ENCODE results near the gene LEUTX. TPM values are rescaled to one million over a fixed set of nuclear protein-coding genes. Genes with fewer than 3 reads are reported as not detected.

The LEUTX gene
- total RNA-seq, 2 experiments from 2014 or later, result not detected

DNA sequence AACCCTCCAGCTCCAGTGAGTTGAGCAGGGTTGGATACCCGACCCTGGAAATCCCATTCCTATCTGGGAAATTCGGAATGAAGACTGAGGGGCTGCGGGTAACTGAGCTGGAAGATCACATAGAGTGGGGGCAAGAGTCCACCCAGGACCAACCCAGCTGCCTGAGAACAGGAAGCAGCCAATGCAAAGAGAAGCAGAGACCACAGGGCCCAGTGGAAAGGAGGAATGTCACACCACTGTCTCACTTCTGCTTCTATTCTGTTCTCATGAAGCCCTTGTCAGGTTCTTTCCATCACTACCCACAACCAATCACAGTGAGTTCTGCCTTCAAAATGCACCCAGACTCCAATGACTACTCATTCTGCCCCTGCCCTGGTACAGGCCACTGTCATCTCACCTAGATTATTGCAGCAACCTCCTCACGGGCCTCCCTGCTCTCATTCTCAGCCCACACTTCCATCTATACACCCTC is 40.0 kb downstream of the LEUTX start:
- peaks cover 9% of the 10 kb centered on the region for H3K4me1 Mint-ChIP-seq
- H3K27me3 Mint-ChIP-seq, result no peaks in the 10 kb centered on the region
- CTCF ChIA-PET, result interaction anchor here (1.0 to 1.2 kb wide), 2 partner anchors 25 to 26 kb away, joined by 4 read pairs; no protein-coding TSS in a partner anchor
- H3K4me3 Mint-ChIP-seq, result no peak overlapping the region
- no peak for ATAC-seq
- no peak for DNase-seq
- peaks cover 3% of the 10 kb centered on the region for H3K36me3 Mint-ChIP-seq
- H3K27ac Mint-ChIP-seq, result no peak overlapping the region
- no peaks in the 10 kb centered on the region for H3K9me3 Mint-ChIP-seq (ENCODE audit: low read depth)

- CTCF ChIA-PET, result interaction anchor here (1.2 to 1.5 kb wide), 2 partner anchors 24 to 151 kb away, joined by 3 to 4 read pairs; partner anchors contain the start of gene PSMC4
- H3K4me1 Mint-ChIP-seq, result peaks cover 9% of the 10 kb centered on the region
Observed at GRCh38 chr19:39819786-39820185, 41.1 kb downstream of the LEUTX start.

DNA sequence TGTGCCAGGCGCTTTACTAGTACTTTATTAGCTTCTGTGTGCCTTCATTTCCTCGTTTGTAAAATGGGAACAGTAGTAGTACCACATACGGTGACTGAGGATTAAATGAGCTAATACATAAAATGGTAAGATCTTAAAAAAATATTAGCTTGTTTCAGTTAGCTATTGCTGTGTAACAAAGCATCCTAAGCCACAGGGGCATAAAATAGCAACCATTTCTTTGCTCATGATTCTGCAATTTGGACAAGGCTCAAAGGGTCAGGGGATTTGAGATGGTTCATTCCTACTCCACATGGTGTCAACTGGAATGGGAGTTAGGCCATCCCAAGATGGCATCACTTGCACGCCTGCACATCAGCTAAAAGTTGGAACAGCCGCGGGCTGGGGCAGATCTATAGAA is 42.0 kb downstream of the LEUTX start:
- H3K27me3 Mint-ChIP-seq, result no peaks in the 10 kb centered on the region
- H3K4me3 Mint-ChIP-seq, result no peak overlapping the region
- H3K9me3 Mint-ChIP-seq (ENCODE audit: low read depth), result no peaks in the 10 kb centered on the region
- peaks cover 9% of the 10 kb centered on the region for H3K4me1 Mint-ChIP-seq
- H3K36me3 Mint-ChIP-seq, result peaks cover 3% of the 10 kb centered on the region
- ATAC-seq (no peak), DNase-seq (no peak)
- CTCF ChIA-PET, result interaction anchor here (0.8 to 1.5 kb wide), 2 partner anchors 28 to 150 kb away, joined by 3 read pairs; partner anchors contain the start of gene PSMC4
- H3K27ac Mint-ChIP-seq, result no peak overlapping the region

More at GRCh38 chr19:39819786-39820185, 41.1 kb downstream of the LEUTX start:
- no peak overlapping the region for H3K4me3 Mint-ChIP-seq
- peaks cover 3% of the 10 kb centered on the region for H3K36me3 Mint-ChIP-seq
- no peak overlapping the region for H3K27ac Mint-ChIP-seq
- DNase-seq (no peak), ATAC-seq (no peak)
- H3K9me3 Mint-ChIP-seq (ENCODE audit: low read depth), result no peaks in the 10 kb centered on the region
- no peaks in the 10 kb centered on the region for H3K27me3 Mint-ChIP-seq

GRCh38 chr19:39823686-39824085 is 45.0 kb downstream of the LEUTX start:
- Mint-ChIP-seq H3K27me3 (no peaks in the 10 kb centered on the region), H3K4me1 (peaks cover 10% of the 10 kb centered on the region)
- CTCF ChIA-PET, result interaction anchor here (1.4 to 1.6 kb wide), 2 partner anchors 31 to 54 kb away, joined by 4 to 7 read pairs; no protein-coding TSS in a partner anchor

GRCh38 chr19:39824143-39825092 is 45.8 kb downstream of the LEUTX start:
- H3K36me3 Mint-ChIP-seq, result peaks cover 17% of the 10 kb centered on the region

More at GRCh38 chr19:39823686-39824085, 45.0 kb downstream of the LEUTX start:
- H3K27ac Mint-ChIP-seq, result no peak overlapping the region
- ATAC-seq, result no peak
- H3K9me3 Mint-ChIP-seq (ENCODE audit: low read depth), result no peaks in the 10 kb centered on the region
- no peak for DNase-seq
- no peak overlapping the region for H3K4me3 Mint-ChIP-seq
- H3K36me3 Mint-ChIP-seq, result peaks cover 12% of the 10 kb centered on the region

DNA sequence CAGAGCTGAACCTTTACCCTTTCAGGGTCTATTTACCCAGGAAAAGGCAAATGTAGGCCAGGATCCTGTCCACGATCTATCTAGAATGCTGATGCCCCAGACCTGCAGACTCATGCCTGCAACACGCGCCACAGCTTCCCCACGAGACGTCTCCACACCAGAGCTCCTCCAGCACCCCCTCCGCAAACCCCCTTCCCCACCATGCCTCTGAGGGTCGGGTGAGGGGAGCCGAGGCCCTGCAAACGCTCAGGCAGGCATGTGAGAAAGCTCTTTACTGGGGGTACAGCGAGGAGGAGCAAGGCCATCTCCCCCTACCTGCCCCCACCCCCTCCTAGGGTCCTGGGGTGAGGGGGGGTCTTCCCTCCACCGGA is 46.4 kb downstream of the LEUTX start:
- ATAC-seq (no peak), DNase-seq (no peak)
- peaks cover 13% of the 10 kb centered on the region for H3K4me1 Mint-ChIP-seq
- CTCF ChIA-PET, result interaction anchor here (0.7 to 1.6 kb wide), 4 partner anchors 17 to 32 kb away, joined by 3 to 7 read pairs (median 3); no protein-coding TSS in a partner anchor
- H3K9me3 Mint-ChIP-seq (ENCODE audit: low read depth), result no peaks in the 10 kb centered on the region
- no peak overlapping the region for H3K4me3 Mint-ChIP-seq
- peaks cover 19% of the 10 kb centered on the region for H3K36me3 Mint-ChIP-seq
- no peaks in the 10 kb centered on the region for H3K27me3 Mint-ChIP-seq
- no peak overlapping the region for H3K27ac Mint-ChIP-seq

More at GRCh38 chr19:39824143-39825092, 45.8 kb downstream of the LEUTX start:
- Mint-ChIP-seq H3K27ac (no peak overlapping the region), H3K4me3 (no peak overlapping the region), H3K4me1 (peaks cover 12% of the 10 kb centered on the region), H3K27me3 (no peaks in the 10 kb centered on the region), H3K9me3 (ENCODE audit: low read depth) (no peaks in the 10 kb centered on the region)
- peak; percentile 95 for DNase-seq
- ATAC-seq, result peak; percentile 99
- CTCF ChIA-PET, result interaction anchor here (0.7 to 1.6 kb wide), 5 partner anchors 18 to 55 kb away, joined by 3 to 7 read pairs (median 3); no protein-coding TSS in a partner anchor

DNA sequence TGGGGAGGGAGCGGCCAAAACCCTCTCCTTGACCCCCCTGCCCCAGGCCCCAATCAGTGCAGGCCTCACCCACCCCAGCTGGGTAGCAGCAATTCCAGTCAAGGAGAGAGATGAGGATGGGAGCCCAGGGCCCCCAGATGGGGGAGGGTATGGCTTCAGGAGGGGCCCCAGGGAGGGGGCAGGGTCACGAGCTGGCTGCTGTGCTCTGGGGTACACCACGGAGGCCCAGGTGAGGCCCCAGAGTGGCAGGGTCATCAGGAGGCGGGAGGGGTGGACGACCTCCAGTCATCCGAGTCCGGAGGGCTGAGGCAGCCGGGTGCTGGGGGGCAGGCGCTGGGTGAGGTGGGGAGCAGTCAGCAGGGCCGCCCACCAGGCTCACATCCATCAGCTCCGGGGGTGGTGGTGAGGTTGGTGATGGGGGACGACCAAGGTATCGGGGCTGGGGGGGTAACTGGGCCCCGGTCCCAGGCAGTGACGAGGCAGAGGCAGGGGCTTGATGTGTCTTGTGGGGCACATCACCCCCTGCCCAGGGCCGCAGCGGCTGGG is 47.0 kb downstream of the LEUTX start:
- Mint-ChIP-seq H3K27me3 (no peaks in the 10 kb centered on the region), H3K4me3 (no peak overlapping the region), H3K4me1 (peaks cover 13% of the 10 kb centered on the region), H3K27ac (no peak overlapping the region), H3K9me3 (ENCODE audit: low read depth) (no peaks in the 10 kb centered on the region), H3K36me3 (peaks cover 19% of the 10 kb centered on the region)
- ATAC-seq, result no peak
- CTCF ChIA-PET, result interaction anchor here (0.7 kb wide), 1 partner anchor 30 kb away, joined by 3 read pairs; no protein-coding TSS in a partner anchor
- DNase-seq, result no peak

- no peaks in the 10 kb centered on the region for H3K9me3 Mint-ChIP-seq (ENCODE audit: low read depth)
- H3K27ac Mint-ChIP-seq, result no peak overlapping the region
- ATAC-seq (no peak), DNase-seq (no peak)
- peaks cover 25% of the 10 kb centered on the region for H3K36me3 Mint-ChIP-seq
- H3K4me3 Mint-ChIP-seq, result no peak overlapping the region
- no peaks in the 10 kb centered on the region for H3K27me3 Mint-ChIP-seq
- CTCF ChIA-PET, result no interaction called here
- peaks cover 13% of the 10 kb centered on the region for H3K4me1 Mint-ChIP-seq
Observed at GRCh38 chr19:39826311-39826945, 47.8 kb downstream of the LEUTX start.

DNA sequence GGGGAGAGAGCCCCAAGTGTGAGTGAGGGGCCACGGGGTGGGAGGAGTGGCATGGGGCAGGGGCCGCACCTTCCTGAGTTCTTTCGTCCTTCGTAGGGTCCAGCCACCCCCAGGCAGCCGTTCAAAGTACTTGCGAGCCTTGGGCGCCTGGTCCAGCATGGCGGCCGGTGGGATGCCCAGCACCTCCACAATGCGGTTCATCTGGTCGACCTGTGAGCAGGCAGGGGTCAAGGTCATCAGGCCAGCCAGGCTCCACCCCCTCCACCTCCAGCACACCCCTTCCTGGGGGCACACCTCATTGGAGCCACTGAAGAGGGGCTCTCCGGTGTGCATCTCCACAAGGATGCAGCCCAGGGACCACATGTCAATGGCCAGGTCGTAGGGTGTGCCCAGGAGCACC is 48.6 kb downstream of the LEUTX start:
- Mint-ChIP-seq H3K36me3 (peaks cover 25% of the 10 kb centered on the region), H3K27ac (no peak overlapping the region), H3K9me3 (ENCODE audit: low read depth) (no peaks in the 10 kb centered on the region), H3K4me1 (peaks cover 18% of the 10 kb centered on the region), H3K27me3 (no peaks in the 10 kb centered on the region), H3K4me3 (no peak overlapping the region)
- CTCF ChIA-PET, result interaction anchor here (2.4 kb wide), 1 partner anchor 17 kb away, joined by 12 read pairs; no protein-coding TSS in a partner anchor
- DNase-seq (no peak), ATAC-seq (no peak)

DNA sequence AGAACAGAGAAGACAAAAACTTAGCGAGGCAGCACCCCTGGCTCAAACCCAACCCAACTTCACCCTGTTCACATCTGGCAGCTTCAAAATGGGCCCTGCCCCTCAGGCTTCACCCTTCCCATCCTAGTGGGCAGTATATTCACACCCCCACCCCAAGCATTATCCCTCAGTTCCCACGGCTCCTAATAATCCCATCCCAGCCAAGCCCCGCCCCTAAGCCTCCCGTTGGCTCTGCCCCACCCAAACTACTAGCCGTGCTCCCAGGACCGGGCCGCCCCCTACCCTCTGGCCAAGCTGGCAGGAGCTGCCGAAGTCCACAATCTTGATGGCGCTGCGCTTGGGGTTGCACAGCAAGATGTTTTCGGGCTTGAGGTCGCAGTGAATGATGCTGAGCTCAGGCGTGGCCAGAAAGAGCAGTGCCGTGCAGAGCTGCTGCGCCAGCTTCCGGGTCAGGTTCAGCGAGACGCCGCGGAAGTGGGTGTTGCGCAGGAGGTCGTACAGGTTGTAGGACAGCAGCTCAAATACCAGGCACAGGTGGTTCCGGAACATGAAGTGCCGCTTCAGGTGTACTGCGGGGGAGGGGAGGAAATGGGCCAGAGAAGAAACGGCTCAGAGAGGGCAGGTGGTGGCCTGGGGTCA is 49.5 kb downstream of the LEUTX start:
- DNase-seq, result no peak
- H3K4me3 Mint-ChIP-seq, result peak overlapping the region; percentile 37
- no peaks in the 10 kb centered on the region for H3K9me3 Mint-ChIP-seq (ENCODE audit: low read depth)
- ATAC-seq, result no peak
- H3K27me3 Mint-ChIP-seq, result no peaks in the 10 kb centered on the region
- CTCF ChIA-PET, result interaction anchor here (0.9 to 2.4 kb wide), 3 partner anchors 13 to 36 kb away, joined by 3 to 12 read pairs (median 4); no protein-coding TSS in a partner anchor
- H3K27ac Mint-ChIP-seq, result peak overlapping the region; percentile 80
- H3K4me1 Mint-ChIP-seq, result peaks cover 26% of the 10 kb centered on the region
- peaks cover 25% of the 10 kb centered on the region for H3K36me3 Mint-ChIP-seq

DNA sequence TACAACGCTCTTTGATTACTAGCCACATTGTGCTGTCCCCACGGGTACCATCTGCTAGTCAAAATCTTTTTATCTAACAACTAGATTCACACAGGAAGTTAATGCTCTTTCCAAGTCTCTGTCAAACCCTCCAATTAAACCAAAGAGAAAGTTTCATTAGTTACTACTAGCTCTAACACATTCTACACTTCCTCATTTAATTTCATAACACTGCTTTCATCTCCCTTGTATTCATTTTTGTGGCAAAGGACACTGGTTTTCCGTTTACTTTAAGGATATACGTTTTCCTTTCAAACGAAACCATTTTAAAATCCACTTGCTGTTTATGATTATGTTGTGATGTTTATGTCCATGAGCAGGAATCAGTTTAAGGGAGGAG is 50.0 kb downstream of the LEUTX start:
- Mint-ChIP-seq H3K27ac (peak overlapping the region; percentile 80), H3K4me1 (peaks cover 26% of the 10 kb centered on the region), H3K9me3 (ENCODE audit: low read depth) (no peaks in the 10 kb centered on the region), H3K36me3 (peaks cover 25% of the 10 kb centered on the region), H3K4me3 (peak overlapping the region; percentile 37), H3K27me3 (no peaks in the 10 kb centered on the region)
- DNase-seq (no peak), ATAC-seq (no peak)
- CTCF ChIA-PET, result interaction anchor here (0.9 to 2.4 kb wide), 3 partner anchors 14 to 37 kb away, joined by 3 to 12 read pairs (median 4); no protein-coding TSS in a partner anchor

- DNase-seq (no peak), ATAC-seq (no peak)
- H3K36me3 Mint-ChIP-seq, result peaks cover 32% of the 10 kb centered on the region
- CTCF ChIA-PET, result interaction anchor here (2.4 kb wide), 1 partner anchor 15 kb away, joined by 12 read pairs; no protein-coding TSS in a partner anchor
- peaks cover 34% of the 10 kb centered on the region for H3K4me1 Mint-ChIP-seq
- H3K27ac Mint-ChIP-seq, result peak overlapping the region; percentile 36
- H3K27me3 Mint-ChIP-seq, result no peaks in the 10 kb centered on the region
- H3K4me3 Mint-ChIP-seq, result no peak overlapping the region
- H3K9me3 Mint-ChIP-seq (ENCODE audit: low read depth), result no peaks in the 10 kb centered on the region
Observed at GRCh38 chr19:39829702-39830275, 51.1 kb downstream of the LEUTX start.

Measured in activated CD8-positive, alpha-beta memory T cell treated with anti-CD3 and anti-CD28 coated beads, Interleukin-2, amount 10 ng/mL, durations not matched to agents 7 days and 5 days (primary cell).